SHP77 (cell line): ENCODE measurements around the gene AKR7A2.
"Not testable (repeated sequence)": the region's sequence is repeated elsewhere in the genome, so short reads cannot be mapped to it uniquely, and the experiment has no call there.

Experiments
- DNase-seq, 2 experiments: peaks; one replicate each; lab custom pipeline; 2025; lab: John Stamatoyannopoulos, UW

The AKR7A2 gene

DNA sequence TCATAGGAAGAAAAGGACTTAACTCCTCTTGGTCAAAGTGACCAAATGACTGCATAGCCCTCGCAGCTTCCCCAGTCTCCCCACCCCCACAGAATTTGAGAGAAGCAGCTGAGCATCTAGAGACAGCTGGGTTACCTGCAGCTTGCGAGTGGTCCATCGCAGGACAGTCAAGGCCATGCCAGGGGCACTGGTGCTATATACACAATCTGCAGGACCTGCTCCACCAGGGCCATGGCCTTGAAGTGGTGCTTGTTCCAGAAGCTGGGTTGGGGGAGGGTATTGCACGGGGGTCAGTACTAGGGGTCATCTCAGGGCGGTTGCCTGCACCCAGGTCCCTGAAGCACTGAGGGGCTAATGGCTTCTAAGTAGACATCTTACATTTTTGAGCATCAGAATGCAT lies 49.9 kb downstream of the AKR7A2 start:
- no peak for DNase-seq

- peak; percentile 95 for DNase-seq
Measured at GRCh38 chr1:19260211-19261138, 51.5 kb downstream of the AKR7A2 start.

- DNase-seq: no peak
Measured at GRCh38 chr1:19258353-19258752, 53.6 kb downstream of the AKR7A2 start.

DNA sequence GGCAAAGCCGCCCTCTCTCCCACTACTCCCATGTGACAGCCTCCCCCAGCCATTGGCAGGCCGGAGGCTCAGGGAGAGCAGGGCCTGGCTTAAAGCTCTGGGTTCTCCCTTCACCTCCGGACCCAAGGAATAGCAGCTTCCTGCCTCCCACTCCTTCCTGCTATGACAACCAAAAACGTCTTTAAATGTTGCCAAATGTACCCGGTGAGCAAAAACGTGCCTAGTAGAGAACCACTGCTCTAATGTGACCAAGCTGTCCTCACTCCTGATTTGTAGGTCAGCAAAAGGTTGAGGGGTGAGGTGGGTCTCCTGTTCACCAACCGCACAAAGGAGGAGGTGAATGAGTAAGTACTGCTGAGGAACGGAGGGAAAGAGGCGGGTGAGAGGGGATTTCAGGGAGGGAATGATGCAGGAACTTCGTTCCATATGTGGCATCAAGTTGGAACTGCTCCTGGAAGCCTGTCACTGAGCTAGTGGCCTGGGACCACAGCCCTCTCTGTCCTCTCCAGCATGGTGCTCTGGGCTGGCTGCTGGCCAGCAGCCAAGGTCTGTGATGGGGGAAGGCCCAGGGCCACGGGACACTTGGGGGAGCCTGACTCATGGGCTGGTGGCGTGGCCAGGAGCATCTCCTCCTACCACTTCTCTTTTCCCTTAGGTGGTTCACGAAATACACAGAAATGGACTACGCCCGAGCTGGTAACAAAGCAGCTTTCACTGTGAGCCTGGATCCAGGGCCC lies 54.6 kb downstream of the AKR7A2 start:
- DNase-seq: no peak

DNA sequence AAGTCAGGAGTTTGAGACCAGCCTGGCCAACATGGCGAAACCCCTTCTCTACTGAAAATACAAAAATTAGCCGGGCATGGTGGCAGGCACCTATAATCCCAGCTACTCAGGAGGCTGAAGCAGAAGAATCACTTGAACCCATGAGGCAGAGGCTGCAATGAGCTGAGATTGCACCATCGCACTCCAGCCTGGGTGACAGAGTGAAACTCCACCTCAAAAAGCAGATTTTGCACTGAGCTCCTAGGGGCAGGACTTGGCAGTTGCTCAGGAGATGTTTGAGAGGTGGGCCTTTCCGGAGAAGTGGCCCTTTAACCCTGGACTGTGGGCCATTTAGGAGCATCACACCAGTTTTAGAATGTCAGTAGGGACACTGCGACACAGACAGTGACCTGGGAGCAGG lies 55.6 kb downstream of the AKR7A2 start:
- not testable (repeated sequence) for DNase-seq

GRCh38 chr1:19255288-19255687 lies 56.7 kb downstream of the AKR7A2 start:
- DNase-seq: no peak

DNA sequence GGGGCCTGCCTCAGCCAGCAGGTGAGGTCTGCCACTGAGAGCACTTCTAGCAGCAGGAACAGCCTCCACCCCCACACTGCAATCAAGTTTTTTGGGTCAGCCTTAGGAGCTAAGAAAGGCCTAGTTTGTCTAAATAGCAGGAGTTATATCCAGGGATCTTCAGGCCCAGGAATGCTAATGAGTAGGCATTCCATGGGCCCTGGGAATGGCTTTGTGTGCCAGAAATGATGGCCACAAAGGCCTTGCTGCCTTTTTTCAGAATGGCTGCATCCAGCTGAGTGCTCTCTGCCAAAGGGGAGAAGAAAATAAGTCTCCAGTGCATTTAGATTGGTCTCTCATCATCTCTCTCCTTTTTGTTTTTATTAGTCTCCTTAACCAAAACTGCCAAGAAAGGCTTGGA lies 57.5 kb downstream of the AKR7A2 start:
- no peak for DNase-seq
